Peyer's patch (tissue), 4 donors: Measurements from ENCODE around the gene GPR142. TPM values are rescaled to one million over a fixed set of nuclear protein-coding genes. Genes with fewer than 3 reads are reported as not detected.
"Not testable (repeated sequence)": the region's sequence is repeated elsewhere in the genome, so short reads cannot be mapped to it uniquely, and the experiment has no call there.

Experiments used
- DNase-seq, 3 donors: peaks; one replicate each; pipeline ENCODE4 v3.0.0-alpha.2; 2017 to 2019
- H3K27ac ChIP-seq, 4 donors: fragments of 200-600 bp; sonication (generic); one replicate each; pipeline ENCODE4 v1.5.1; 2016 to 2019
- H3K27me3 ChIP-seq, 2 donors: fragments of 200-600 bp; sonication (generic); one replicate each; pipeline ENCODE4 v1.5.1; 2019
- H3K36me3 ChIP-seq, 3 donors: fragments of 200-600 bp; sonication (generic); one replicate each; pipeline ENCODE4 v1.5.1; 2016 to 2019
- H3K4me1 ChIP-seq, 4 donors: fragments of 200-600 bp; sonication (generic); one replicate each; pipeline ENCODE4 v1.5.1; 2016 to 2019
- H3K4me3 ChIP-seq, 4 donors: fragments of 200-600 bp; sonication (generic); 1 replicate in 3 of 4; 2 replicates in 1 of 4; pipeline ENCODE4 v1.5.1; 2016 to 2019; ENCODE audit warnings: mild to moderate bottlenecking in 1 of 4
- H3K9me3 ChIP-seq, 4 donors: fragments of 200-600 bp; sonication (generic); one replicate each; pipeline ENCODE4 v1.5.1; 2016 to 2019; ENCODE audit warnings: mild to moderate bottlenecking in 1 of 4
- POLR2A ChIP-seq, 2 donors: fragments of 450-650 bp; IDR thresholded peaks; one replicate each; pipeline ENCODE4 v1.5.1; 2017; ENCODE audit warnings: antibody characterized with exemption in 2 of 2, mild to moderate bottlenecking in 2 of 2, moderate library complexity in 2 of 2
- total RNA-seq, 4 donors: library from RNA; depleted of rRNA; stranded (reverse); fragments of >200 nt; gene quantifications; one replicate each; pipeline ENCODE4 v1.1.0, GENCODE V29; 2016
- TF ChIP-seq, protein P1 (sequence below), 6 experiments: fragments of 450-650 bp in 4 of 6; fragments of 200-600 bp in 2 of 6; sonication (generic) in 1 of 6; IDR thresholded peaks; one replicate each; pipeline ENCODE4 v1.5.1; 2017 to 2019; ENCODE audit warnings: antibody characterized with exemption in 6 of 6, mild to moderate bottlenecking in 3 of 6, moderate library complexity in 1 of 6

The GPR142 gene
- total RNA-seq, 4 donors from 2014 or later: 0.53 to 1.1 (median 0.85) TPM; not detected in 1

DNA sequence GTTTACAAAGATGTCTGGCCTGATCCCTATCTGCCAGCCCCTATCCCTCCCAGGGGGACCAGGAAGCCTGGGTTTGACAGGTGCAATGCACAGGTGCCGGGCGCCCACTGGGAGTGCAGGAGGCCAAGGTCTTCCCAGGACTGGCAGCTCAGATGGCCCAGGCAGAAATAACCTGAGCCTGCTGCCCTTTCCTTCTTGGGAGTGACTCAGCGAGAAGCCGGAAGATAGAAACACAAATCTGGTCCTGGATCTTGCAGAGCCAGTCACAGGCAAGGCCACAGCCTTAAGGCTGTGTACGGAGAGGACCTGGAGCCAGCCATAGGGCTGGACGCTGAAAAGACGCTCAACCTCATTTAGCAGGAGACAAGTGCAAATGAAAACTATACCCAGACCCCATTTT lies 27.7 kb downstream of the GPR142 start:
- Histone ChIP-seq H3K4me3 (no peak overlapping the region), H3K27ac (peak overlapping the region in 2 of 4 donors; percentile 0 to 32), H3K9me3 (no peaks in the 10 kb centered on the region), H3K4me1 (no peaks in the 10 kb centered on the region), H3K36me3 (no peaks in the 10 kb centered on the region), H3K27me3 (no peaks in the 10 kb centered on the region)
- TF ChIP-seq POLR2A (IDR thresholded peaks at IDR 0.05): no peak
- TF ChIP-seq, protein P1, sequence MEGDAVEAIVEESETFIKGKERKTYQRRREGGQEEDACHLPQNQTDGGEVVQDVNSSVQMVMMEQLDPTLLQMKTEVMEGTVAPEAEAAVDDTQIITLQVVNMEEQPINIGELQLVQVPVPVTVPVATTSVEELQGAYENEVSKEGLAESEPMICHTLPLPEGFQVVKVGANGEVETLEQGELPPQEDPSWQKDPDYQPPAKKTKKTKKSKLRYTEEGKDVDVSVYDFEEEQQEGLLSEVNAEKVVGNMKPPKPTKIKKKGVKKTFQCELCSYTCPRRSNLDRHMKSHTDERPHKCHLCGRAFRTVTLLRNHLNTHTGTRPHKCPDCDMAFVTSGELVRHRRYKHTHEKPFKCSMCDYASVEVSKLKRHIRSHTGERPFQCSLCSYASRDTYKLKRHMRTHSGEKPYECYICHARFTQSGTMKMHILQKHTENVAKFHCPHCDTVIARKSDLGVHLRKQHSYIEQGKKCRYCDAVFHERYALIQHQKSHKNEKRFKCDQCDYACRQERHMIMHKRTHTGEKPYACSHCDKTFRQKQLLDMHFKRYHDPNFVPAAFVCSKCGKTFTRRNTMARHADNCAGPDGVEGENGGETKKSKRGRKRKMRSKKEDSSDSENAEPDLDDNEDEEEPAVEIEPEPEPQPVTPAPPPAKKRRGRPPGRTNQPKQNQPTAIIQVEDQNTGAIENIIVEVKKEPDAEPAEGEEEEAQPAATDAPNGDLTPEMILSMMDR (IDR thresholded peaks at IDR 0.05): peak in 1 of 6 experiments; percentile 9
- DNase-seq: peak in 2 of 3 donors; percentile 61 to 67

DNA sequence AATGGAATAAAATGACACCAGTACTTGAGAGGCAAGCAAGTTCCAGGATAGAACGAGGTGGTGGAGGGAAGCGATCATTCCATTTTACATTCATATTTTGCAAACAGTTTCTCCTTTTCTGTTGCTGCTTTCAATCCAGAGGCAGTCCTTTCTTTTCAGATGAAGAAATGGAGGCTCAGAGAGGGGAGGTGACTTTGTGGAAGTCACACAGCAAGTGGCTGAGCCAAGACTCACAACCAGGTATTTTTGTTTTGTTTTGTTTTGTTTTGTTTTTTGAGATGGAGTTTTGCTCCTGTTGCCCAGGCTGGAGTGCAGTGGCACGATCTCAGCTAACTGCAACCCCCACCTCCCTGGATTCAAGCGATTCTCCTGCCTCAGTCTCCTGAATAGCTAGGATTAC lies 29.3 kb downstream of the GPR142 start:
- Histone ChIP-seq H3K4me1 (no peaks in the 10 kb centered on the region), H3K4me3 (no peak overlapping the region), H3K27me3 (no peaks in the 10 kb centered on the region), H3K27ac (no peak overlapping the region), H3K9me3 (no peaks in the 10 kb centered on the region), H3K36me3 (no peaks in the 10 kb centered on the region)
- TF ChIP-seq, protein P1 (IDR thresholded peaks at IDR 0.05): no peak
- TF ChIP-seq POLR2A (IDR thresholded peaks at IDR 0.05): no peak
- no peak for DNase-seq

DNA sequence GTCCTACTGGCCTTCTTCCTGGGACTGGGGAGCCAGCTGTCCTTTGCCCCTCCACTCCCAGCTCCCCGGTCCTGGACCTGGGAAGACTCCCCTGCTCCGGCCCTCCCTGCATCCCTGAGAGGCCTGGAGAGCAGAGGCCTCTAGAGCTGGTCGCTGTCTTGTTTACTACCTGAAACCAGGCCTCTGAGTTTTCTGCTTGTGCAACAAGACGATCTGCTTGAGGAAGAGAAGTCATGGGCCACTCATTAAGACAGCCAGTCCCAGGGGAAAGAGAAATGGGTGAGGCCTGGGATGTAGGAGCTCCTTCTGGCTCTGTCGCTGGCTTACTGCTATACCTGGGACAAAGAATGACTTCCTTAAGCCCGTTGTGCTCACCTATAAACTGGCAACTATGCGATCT lies 34.7 kb downstream of the GPR142 start:
- no peak overlapping the region for H3K27ac ChIP-seq
- H3K36me3 ChIP-seq: no peaks in the 10 kb centered on the region
- no peaks in the 10 kb centered on the region for H3K27me3 ChIP-seq
- TF ChIP-seq, protein P1 (IDR thresholded peaks at IDR 0.05): no peak
- TF ChIP-seq POLR2A (IDR thresholded peaks at IDR 0.05): no peak
- no peaks in the 10 kb centered on the region for H3K4me1 ChIP-seq
- no peaks in the 10 kb centered on the region for H3K9me3 ChIP-seq
- no peak overlapping the region for H3K4me3 ChIP-seq
- DNase-seq: no peak

DNA sequence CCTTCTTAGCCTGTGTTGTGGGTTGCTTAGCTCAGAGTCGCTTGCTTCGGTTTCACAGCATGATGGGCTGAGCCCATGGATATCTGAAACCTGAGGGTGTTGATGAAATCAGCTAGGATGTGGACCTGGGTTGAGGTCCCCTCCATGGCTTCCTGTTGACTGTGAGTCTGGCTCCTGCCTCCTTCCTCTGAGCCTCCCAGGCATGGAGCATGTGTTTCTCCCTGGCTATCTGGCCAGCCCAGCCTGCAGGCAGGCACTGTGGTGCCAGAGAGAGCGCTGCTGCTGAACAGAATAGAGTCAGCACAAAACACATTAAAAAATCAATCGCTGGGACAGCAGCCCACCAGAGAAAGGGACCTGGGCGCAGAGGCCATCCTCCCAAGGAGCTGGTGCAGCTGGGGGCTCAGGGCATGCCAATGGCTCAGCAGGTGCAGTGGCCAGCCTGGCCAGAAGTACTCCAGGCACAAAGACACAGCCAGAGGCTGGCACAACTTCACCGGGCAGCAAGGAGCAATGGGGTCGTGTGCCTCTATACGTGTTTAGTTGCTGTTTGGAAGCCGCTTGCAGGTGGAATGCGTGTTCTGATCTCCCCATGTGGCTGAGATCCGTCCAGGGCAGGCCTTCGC lies 36.3 kb downstream of the GPR142 start:
- H3K4me1 ChIP-seq: no peaks in the 10 kb centered on the region
- no peaks in the 10 kb centered on the region for H3K27me3 ChIP-seq
- no peak overlapping the region for H3K4me3 ChIP-seq
- H3K9me3 ChIP-seq: no peaks in the 10 kb centered on the region
- H3K27ac ChIP-seq: no peak overlapping the region
- TF ChIP-seq POLR2A (IDR thresholded peaks at IDR 0.05): no peak
- TF ChIP-seq, protein P1 (IDR thresholded peaks at IDR 0.05): no peak
- DNase-seq: no peak
- H3K36me3 ChIP-seq: no peaks in the 10 kb centered on the region

DNA sequence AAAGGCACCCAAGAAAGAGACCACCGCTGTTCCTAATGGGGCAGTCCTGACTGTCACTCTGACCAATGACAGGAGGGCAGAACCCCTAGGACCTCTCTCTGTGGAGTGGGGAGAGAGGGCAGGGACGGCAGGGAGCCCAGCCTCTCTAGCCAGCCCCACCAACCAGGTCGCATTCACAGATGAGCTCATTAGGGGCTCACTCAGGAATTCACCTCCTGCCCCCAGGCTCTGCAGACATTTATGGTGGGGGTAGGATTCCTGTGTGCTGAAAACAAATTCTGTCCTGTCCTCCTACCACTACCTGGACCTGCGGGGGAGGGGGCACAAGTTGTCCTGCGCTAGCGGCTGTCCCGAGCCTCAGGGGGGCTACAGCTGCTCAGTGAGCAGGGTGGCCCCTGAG lies 36.9 kb downstream of the GPR142 start:
- Histone ChIP-seq H3K27ac (no peak overlapping the region), H3K36me3 (no peaks in the 10 kb centered on the region), H3K9me3 (no peaks in the 10 kb centered on the region), H3K4me3 (no peak overlapping the region), H3K4me1 (no peaks in the 10 kb centered on the region), H3K27me3 (no peaks in the 10 kb centered on the region)
- no peak for DNase-seq
- TF ChIP-seq, protein P1 (IDR thresholded peaks at IDR 0.05): no peak
- TF ChIP-seq POLR2A (IDR thresholded peaks at IDR 0.05): no peak

DNA sequence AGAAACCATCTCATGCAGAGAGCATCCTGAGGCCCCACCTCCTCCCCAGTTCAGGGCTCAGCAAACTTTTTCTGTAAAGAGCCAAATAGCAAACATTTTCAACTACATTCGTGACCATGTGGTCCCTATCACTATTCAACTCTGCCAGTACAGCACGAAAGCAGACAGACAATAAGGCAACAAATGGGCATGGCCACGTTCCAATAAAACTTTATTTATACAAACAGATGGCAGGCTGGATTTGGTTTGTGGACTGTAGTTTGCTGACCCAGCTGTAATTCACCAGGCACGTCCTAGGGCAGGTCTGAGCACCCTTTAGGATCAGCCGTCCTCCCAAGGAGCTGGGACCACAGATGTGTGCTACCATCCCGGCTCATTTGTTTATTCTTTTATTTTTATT lies 37.5 kb downstream of the GPR142 start:
- TF ChIP-seq POLR2A (IDR thresholded peaks at IDR 0.05): no peak
- TF ChIP-seq, protein P1 (IDR thresholded peaks at IDR 0.05): no peak
- H3K27me3 ChIP-seq: no peaks in the 10 kb centered on the region
- no peaks in the 10 kb centered on the region for H3K36me3 ChIP-seq
- no peak overlapping the region for H3K4me3 ChIP-seq
- H3K27ac ChIP-seq: no peak overlapping the region
- H3K4me1 ChIP-seq: no peaks in the 10 kb centered on the region
- no peaks in the 10 kb centered on the region for H3K9me3 ChIP-seq
- no peak for DNase-seq

DNA sequence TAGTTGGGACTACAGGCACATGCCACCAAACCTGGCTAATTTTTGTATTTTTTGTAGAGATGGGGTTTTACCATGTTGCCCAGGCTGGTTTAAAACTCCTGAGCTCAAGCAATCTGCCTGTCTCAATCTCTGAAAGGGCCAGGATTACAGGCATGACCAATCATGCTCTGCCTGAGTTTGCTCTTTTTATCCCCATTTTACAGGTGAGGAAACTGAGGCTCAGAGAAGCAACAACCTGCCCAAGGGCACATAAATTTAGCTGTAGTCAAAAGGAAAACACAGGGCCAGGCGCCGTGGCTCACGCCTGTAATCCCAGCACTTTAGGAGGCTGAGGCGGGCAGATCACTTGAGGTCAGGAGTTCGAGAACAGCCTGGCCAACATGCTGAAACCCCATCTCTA lies 38.0 kb downstream of the GPR142 start:
- not testable (repeated sequence) for H3K27me3 ChIP-seq, H3K36me3 ChIP-seq, H3K4me3 ChIP-seq, H3K9me3 ChIP-seq, H3K27ac ChIP-seq, H3K4me1 ChIP-seq, DNase-seq
